Myocyte (in vitro differentiated cells): ENCODE data around the gene GPR108. TPM values are rescaled to one million over a fixed set of nuclear protein-coding genes. Genes with fewer than 3 reads are reported as not detected.
"Not testable (repeated sequence)": the region's sequence is repeated elsewhere in the genome, so short reads cannot be mapped to it uniquely, and the experiment has no call there.

Source experiments
- DNase-seq: peaks from one replicate; pipeline ENCODE4 v3.0.0-alpha.2; 2012; ENCODE audit warnings: low read depth
- total RNA-seq: library from RNA; depleted of rRNA; stranded (reverse); fragments of >200 nt; gene quantifications from 2 replicates; pipeline ENCODE4 v1.2.3, GENCODE V29; 2014

GPR108 gene
- total RNA-seq, 1 donor from 2014 or later = 32.0 TPM

DNA sequence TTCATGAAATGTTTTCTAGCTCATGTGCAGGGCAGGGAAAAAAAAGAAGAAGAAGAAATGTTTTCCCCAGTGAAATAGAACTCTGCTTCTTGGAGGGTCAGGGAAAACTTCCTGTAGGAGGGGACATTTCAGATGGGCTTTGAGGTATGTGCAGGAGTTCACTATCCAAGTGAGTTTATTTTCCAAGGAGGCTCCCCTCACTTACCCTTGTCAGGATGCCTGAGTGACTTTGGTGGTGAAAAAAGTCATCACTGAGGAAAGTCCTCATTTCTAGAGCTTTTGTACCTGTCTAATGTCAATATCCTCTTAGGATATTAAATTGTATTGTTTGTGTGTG lies 16.3 kb downstream of the GPR108 start:
- no peak for DNase-seq

GRCh38 chr19:6720369-6721137 lies 16.8 kb downstream of the GPR108 start, which contains the start of gene C3:
C3 (minus strand) TSS chr19:6720650; CDS start chr19:6720589, 61 bp downstream.
- no peak for DNase-seq

- DNase-seq = no peak
These were observed 17.4 kb downstream of the GPR108 start for GRCh38 chr19:6719992-6720368.

DNA sequence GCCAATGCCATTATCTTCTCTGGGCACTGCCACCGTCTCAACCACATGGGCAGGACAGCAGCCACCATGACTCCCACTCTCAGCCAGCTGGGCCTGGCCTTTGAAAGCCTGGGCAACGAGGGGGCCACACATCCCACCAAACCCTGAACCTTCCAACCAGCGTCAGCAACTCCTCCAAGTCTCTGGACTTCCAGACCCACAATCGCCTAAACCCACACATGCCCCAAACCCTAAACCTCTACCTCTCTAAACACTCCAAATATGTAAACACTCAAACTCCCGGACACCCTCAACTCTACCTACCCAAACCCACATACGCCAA lies 17.9 kb downstream of the GPR108 start:
- no peak for DNase-seq

- no peak for DNase-seq
These were observed 18.4 kb downstream of the GPR108 start for GRCh38 chr19:6718741-6719539.

GRCh38 chr19:6718111-6718740 lies 19.2 kb downstream of the GPR108 start:
- DNase-seq = no peak

GRCh38 chr19:6717441-6717971 lies 19.9 kb downstream of the GPR108 start:
- no peak for DNase-seq

- DNase-seq = no peak
These were observed 20.3 kb downstream of the GPR108 start for GRCh38 chr19:6717036-6717435.

DNA sequence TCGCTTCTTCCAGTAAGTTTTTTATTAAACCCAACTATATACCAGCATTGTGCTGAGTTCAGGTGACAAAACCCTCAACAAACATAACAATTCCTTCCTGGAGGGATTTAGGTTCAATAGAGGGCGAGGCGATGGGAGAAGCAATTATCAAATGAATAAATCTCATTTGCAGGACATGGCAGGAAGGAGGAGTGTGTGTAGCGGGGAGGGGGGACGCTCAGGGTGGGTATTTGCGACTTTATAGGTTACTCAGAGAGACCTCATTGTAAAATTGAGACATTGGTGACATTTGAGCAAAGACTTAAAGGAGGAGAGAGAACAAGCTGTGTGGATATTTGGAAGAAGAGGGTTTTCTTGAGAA lies 20.8 kb downstream of the GPR108 start:
- DNase-seq = no peak

DNA sequence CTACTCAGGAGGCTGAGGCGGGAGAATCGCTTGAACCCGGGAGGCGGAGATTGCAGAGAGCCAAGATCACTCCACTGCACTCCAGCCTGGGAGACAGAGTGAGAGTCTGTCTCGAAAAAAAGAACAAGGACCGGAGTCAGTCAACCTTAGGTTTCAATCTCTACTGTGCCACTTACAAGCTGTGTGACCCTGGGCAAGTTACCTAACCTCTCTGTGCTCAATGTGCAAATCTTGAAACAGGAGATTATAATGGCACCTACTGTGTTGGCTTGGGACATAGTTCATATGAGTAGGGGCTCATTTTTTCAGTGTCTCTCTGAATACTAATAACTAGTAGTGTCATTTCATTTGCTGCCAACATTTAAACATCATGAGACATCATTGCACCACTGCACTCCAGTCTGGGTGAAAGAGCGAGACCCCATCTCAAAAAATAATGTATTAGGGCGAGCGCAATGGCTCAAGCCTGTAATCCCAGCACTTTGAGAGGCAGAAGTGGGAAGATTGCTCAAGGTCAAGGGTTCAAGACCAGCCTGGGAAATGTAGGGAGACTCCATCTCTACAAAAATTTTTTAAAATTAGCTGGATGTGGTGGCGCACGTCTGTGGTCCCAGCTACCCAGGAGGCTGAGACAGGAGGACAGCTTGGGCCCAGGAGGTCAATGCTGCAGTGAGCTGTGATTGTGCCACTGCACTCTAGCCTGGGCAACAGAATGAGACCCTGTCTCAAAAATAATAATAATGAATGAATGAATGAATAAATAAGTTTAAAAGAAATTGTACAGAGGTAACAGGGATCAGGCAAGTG lies 22.4 kb downstream of the GPR108 start:
- no peak for DNase-seq

- no peak for DNase-seq
These were observed 23.3 kb downstream of the GPR108 start for GRCh38 chr19:6713773-6714692.

- DNase-seq = no peak
These were observed 24.4 kb downstream of the GPR108 start for GRCh38 chr19:6712692-6713670.

- no peak for DNase-seq
These were observed 25.1 kb downstream of the GPR108 start for GRCh38 chr19:6712231-6712630.

- no peak for DNase-seq
These were observed 25.8 kb downstream of the GPR108 start for GRCh38 chr19:6711605-6712004.

DNA sequence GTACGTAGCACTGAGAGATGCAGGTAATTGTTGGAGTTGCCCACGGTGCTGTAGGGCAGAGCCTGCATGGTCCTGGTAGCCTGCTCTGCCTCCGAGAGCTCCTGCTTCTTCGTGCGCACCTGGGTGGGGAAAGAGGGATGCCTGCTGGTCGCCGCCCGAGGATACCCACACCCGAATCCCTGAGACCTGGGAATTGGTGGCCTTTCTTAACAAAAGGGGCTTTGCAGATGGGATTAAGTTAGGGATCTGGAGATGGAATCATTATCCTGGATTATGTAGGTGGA lies 26.4 kb downstream of the GPR108 start:
- no peak for DNase-seq

DNA sequence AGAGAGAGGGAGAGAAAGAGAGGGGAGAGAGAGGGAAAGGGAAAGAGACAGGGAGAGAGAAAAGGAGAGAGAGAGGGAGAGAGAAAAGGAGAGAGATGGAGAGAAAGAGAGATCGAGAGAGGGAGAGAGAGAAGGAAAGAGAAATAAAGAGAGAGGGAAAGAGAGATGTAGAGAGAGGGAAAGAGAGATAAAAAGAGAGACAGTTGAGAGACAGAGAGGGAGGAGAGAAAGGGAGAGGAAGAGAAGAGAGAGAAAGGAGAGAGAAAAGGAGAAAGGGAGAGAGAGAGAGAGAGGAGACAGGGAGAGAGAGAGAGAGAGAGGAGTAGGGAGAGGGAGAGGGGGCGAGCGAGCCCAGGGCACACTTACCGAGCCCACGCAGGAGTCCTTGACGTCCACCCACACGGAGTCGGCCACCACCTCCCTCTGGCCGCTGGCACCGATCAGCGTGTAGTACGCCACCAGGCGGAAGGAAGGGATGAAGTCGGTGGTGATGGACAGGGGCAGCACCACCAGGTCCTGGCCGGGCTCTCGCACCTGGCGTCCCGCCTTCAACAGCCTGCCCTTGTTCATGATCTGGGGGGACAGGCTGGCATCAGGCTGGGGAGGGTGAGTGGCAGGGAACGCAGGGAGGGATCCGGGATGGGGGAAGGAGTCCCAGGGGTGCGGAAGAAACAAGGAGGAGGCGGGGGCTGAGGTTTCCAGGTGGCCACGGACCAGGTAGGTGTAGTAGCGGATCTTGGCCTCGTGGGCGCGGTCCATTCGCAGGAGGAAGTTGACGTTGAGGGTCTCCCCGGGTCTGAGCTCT lies 26.9 kb downstream of the GPR108 start:
- no peak for DNase-seq

DNA sequence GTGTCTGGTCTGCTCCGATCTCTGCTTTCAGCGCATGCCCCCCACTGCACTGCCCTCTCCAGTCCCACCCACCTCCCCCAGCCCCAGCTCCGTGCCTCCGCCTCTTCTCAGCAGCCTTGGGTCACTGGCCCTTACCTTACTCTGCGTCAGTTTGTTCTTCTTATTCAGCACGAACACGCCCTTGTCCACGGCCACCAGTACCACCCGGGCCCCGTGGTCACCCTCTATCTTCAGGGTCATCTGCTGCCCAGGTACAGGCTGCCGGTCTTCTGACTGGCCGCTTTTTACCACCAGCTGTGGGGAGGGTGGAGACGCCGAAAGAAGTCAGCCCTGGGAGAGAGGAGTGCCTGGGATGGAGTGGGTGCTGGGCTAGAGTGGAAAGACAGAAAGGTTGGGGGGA lies 27.8 kb downstream of the GPR108 start:
- no peak for DNase-seq

- not testable (repeated sequence) for DNase-seq
These were observed 28.5 kb downstream of the GPR108 start for GRCh38 chr19:6708913-6709312.
